GM18498 (cell line): ENCODE results near the gene PNKP.

Source experiments
- ATAC-seq: cut with Tn5 transposase; IDR thresholded peaks from one replicate; pipeline ENCODE4 v1.9.1; 2021; ENCODE audit warnings: mild to moderate bottlenecking, moderate library complexity; ENCODE audit not compliant: unreplicated experiment

The PNKP gene

DNA sequence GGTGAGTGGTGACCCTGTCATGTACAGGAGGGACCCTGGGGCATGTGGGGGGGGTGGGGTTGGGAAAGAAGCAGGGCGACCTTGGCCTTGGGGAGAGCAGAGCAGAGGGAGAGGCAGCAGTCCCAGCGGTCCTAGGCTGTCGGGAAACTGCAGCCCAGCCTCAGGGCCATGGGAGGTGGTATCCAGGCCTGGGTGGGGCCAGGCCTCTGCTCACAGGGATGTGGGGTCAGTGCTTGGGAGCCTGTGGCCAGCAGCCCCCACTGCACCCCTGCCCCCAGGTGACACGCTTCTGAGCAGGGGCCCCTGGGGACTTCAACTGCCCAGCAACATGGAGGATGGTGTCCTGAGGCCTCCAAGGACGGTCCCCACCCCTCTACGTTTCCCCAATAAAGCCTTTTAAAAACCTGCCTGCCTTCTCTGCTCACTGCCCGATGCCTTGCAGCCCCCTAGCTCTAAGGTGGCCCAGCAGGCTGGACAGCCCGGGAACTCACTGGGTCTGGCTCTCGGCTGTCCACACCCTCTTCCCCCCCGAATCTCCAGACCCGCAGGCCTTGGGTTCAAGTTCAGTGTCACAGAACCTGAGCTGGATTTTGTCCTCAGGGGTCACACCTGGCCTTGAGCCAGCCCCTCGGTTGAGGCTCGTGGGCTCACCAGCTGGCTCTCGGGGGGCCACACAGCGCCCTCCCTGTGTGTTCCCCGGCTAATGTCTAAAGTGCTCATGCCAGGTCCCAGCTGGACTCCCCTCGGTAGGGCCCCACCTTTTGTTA lies 6.9 kb downstream of the PNKP start:
- no peak for ATAC-seq

DNA sequence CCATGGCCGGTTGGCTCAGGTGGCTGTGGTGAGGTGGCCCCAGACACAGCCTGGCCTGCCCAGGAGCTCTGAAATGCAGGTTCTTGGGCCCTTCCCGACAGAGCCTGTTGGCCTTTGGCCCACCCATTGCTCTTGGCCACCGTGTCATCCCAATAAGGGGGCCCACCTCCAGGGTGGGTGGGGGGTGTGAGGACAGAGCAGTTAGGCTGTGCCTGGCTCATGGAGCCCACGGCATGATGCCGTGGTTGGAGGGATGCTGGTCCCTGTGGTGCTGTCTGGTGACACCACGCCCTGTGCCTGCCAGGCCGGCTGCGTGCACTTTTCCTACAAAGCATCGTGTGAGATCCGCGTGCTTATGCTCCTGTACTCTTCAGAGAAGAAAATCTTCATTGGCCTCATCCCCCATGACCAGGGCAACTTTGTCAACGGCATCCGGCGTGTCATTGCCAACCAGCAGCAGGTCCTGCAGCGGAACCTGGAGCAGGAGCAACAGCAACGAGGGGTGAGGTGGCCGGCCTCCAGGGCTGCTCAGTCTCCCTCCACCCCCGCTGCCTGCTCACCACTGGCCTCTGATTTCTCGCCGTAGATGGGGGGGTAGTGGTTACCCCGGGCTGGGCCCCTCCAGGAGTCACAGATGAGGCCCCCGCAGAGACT lies 7.6 kb downstream of the PNKP start:
- ATAC-seq = no peak

DNA sequence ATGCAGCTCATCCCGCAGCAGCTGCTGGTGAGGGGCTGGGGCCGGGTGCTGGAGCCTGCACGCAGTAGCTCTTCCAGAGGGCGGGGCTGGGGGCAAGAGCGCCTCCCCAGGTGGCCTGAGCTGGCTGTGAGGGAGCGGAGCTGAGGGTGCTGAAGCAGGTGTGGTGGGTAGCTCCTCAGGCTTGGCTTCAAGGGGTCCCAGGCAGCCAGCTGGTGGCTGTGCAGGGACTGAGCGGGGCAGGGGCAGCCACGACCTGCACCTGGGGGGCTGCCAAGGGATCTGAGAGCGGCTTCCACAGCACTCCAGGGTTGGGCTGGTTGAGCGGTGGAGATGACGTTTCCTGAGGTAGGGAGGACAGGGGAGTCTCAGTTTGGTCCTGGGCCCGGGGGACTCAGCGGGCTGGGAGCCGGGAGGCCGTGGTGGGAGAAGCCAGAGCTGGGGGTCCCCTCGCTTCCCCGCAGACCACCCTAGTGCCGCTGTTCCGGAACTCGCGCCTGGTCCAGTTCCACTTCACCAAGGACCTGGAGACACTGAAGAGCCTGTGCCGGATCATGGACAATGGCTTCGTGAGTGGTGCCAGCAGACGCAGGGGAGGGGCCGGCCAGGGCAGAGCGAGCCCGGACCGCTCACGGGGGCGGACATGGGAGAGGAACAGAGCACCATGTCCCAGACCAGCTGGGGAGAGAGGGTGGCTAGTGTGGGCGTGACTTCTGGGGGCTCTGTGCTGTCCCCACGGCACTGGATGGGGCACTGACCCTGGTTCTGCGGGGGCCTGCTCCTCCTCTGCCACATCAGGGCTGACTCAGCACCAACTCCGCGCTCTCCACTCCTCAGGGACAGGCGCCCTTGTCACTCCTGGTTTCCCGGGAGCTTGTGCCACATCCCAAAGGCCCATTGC lies 9.0 kb downstream of the PNKP start:
- no peak for ATAC-seq

DNA sequence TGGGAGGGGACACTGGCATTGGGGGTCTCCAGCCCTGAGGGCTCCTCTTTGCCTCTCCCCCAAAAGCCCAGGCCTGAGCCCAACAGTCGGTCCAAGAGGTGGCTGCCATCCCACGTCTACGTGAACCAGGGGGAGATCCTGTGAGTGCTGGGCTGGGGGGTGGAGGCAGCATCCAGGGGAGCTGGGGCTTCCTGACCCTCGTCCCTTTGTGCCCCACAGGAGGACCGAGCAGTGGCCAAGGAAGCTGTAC lies 9.6 kb downstream of the PNKP start:
- no peak for ATAC-seq

DNA sequence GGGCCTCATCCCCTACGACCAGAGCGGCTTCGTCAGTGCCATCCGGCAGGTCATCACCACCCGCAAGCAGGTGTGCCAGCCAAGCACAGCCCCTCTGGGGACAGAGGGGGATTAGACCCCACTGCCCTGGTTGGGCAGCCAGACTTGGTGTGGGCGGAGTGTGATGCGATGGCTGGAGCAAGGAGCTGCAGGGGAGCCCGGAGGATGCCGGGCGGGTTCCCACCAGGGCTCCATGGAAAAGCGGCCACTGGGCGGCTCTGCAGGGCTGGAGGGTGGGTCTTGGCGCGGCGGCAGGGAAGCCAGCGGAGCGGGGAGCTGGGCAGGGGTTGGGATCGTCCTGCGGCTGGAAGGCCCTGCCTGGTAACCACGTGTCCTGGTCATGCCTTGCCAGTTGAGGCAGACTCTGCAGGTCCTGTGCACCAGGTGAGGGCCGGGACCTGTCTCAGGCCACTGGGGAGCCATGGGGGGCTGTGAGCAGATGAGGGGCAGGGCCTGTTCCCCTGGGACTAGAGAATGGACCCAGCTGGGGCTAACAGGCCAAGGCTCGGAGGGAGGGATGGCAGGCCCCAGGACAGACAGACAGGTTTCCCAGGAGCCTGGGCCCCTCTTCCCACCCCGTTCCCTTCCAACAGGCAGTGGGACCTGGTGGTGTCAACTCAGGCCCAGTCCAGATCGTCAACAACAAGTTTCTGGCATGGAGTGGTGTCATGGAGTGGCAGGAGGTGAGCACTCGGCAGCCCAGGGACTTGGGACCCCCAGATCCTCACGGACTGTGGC lies 10.1 kb downstream of the PNKP start:
- ATAC-seq = no peak

DNA sequence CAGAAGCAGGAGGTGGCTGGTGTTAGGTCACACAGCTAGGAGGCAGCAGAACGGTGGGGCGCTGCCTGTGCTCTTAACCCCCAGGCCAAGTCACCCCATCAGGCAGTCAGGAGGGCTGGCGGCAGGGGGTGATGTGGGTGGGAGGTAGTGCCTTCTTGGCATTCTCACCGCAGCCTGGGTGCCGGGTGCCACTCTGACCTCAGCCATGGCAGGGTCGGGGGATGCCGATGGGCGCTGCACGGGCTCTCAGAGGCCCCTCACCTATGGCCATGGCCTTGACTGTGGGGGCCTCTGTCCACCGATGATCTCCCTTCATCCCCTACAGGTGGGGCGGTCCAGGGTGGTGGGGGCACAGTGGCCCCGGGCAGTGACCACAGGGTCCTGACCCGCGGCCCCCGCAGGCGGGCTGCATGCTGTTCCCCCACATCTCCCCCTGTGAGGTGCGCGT lies 10.8 kb downstream of the PNKP start:
- no peak for ATAC-seq

DNA sequence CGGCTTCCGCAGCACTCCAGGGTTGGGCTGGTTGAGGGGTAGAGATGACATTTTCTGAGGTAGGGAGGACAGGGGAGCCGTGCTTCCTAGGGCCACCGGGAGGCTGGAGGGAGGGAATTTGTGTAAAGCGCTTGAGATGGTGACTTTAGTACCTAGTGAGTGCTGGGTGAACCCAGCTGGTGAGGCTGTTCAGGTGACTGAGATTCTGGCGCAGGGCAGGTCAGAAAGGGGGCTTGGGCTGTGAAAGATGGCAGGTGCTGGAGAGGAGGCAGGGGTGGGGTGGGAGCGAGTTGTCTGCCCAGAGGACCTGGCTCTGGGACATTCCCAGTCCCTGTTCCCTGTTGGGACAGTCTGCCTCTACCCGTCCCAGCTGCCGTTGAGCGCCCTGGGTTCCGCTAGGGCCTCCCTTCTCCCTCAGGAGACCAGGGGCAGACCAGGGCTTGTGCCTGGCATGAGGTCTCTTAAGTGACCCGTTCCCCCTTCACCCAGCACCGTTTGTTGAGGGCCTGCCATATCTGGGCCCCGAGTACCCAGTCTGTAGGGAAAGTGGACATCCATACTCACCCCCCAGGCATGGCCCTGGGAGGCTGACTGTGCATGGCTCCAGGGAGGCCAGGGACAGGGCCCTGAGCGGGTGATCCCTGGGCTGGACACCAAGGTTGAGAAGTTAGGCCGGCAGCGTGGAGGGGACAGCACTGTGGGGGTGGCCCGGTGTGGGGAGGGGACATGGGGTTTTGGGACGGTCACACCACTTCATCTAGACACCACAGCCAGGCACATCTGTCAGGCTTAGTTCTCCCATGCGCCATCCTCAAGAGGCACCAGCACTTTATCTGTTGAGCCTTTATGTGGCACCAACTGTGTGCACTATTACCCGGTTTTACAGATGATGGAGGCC lies 11.5 kb downstream of the PNKP start:
- ATAC-seq = no peak

DNA sequence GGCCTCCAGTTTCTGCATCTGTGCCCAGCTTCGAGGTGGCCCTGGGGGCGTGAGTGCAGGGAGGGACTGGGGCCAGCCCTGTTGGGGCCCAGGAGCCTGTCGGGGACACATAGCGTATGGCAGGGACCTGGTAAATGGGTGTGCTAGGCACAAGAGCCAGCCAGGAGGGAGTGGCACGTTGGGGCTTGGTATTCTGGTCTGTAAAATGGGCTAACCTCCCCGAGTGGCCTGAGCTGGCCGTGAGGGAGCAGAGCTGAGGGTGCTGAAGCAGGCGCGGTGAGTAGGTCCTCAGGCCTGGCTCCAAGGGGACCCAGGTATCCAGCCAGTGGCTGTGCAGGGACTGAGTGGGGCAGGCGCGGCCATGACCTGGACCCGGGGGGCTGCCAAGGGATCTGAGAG lies 12.1 kb downstream of the PNKP start:
- ATAC-seq = no peak

DNA sequence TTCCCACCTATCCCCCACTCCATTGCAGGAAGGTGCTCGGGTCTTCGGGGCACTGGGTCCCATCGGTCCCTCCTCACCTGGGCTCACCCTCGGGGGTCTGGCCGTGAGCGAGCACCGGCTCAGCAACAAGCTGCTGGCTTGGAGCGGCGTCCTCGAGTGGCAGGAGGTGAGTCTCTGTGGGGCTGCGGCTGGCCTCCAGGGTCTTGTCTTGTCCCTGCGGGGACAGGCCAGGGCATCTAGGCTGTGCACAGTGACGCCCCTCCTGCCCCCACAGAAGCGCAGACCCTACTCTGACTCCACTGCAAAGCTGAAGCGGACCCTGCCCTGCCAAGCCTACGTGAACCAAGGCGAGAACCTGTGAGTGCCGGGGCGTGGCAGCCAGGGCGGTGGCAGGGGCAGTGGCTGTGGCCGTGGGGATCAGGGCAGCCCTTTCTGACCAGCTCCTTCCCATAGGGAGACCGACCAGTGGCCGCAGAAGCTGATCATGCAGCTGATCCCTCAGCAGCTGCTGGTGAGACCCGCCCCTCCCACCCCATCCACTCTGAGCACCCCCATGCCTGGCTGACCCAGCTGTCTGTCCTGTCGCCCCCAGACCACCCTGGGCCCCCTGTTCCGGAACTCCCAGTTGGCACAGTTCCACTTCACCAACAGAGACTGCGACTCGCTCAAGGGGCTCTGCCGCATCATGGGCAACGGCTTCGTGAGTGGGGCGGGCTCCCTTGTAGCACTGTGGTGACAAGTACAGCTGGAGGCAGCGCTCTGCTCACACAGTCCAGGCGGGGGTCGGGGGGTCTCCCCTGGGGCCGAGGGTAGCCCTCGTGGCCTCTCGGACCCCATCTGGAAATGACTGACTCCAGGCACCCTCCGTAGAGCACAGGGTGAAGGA lies 12.8 kb downstream of the PNKP start:
- no peak for ATAC-seq

DNA sequence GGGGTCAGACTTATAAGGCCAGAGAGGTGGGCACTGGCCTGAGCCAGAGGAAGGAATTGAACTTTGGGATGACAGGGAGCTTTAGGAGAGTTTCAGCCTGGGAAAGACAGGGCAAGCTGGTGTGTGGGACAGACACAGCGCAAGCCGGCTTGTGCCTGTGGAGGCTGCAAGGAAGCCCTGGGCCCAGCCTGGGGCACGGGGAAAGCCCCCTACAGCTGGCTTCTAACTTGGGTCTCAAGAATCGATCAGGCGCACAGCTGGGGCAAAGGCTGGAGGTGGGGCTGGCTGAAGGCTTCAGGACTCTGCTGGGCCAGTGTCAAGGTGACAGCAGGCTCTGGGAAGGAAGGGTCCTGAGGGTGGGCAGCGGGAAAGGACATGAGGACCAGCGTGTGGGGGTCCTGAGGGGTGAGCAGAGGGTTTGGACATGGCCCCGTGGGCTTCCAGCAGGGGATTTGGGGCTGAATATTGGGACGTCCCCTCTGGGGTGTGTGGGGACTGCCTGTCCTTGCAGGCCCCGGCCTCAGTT lies 13.5 kb downstream of the PNKP start:
- ATAC-seq = no peak

DNA sequence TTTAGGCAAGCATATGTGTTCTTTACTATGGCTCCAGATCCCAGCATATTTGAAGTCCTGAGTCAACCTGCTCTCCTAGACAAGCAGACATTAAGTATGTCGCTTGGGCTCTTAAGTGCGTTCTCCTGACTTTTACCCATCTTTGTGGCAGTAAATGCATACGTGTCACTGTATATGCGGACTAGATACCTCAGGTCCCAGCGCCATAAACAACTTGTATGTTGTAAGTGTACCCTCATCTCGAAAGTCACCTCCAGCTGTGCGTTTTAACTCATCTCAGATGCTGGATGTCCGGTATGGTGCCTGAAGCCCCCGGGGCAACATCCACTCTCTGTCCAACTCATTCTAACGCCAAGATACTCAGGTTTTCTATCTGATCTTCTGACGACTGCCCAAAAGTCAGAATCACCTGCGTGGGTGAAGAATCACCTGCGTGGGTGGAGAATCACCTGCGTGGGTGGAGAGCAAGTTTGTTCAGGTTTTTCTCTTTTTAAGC lies 14.7 kb downstream of the PNKP start:
- no peak for ATAC-seq

DNA sequence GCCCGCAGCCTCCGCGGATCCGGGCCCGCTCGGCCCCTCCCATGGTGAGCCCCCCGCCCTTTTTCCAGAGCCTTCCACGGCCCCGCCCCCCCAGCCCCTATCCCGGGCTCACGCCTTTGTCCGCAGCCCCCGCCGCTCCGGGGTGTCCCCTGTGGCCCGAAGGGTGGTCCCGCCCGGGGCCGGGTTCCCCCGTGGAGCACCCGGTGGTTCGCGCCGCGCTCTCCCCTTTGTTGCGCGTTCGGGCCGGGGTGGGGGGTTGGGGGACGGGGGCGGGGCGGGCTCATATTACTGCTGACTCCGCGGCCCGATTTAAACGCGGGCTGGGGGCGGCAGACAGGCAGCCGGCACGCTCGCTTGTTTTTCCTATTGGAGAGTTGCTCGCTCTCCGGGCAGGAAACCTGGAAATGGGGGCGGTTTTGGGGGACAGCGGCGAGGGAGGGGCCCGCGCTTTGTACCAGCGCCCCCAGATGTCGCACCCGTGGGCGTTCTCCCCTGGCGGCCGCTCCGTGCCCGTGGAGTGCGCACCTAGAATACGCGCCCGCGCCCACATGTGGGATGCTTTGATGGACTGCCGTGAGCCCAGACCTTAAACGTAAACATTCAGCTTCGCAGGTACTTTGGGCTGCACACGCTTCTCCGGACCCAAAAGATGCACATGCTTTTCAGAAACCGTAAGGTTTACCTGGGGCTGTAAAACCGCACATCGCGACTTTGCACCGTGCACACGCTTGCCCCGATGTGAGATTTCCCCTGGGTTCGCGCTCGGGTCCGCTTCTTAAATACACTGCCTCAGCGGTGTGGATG lies 15.7 kb downstream of the PNKP start:
- no peak for ATAC-seq

DNA sequence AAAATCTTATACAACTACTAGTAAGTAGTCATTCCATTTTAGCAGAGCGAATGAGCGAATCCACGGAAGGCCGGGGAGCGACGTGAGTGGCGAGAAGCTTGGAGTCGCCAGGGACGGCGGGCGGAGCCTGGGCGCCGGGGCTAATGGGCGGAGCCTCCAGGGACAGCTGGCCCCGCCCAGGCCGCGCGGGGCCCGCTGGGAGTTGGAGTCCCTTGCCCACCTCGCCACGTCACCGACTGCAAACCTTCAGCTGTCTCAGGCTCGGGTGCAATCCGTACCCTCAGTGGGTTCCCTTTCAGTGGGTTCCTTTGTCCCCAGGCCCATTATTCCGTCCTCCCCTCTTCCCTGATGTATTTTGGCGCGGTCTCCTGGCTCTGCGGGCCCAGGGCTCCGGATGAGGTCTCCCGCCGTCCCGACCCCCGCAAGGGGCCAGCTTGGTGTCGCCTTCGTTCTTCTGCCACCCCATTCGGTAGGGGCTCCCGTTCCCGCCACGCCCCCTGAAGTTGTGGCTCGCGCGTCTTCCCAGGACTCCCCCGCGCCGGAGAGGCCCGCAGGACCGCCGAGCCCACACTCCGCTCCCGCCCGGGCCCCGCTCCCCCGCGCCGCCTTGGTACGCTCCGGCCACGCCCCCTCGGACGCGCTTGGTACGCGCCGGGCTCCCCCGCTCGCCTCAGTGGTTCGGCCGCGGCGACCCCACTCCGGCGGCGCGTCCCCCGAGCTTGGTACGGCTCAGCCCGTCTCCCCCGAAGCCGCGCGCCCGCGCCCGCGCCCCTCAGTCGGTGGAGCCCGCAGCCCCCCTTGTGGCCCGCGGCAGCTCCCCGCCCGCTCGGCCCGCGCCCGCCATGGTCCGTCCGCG lies 16.7 kb downstream of the PNKP start, which contains the start of gene PTOV1:
Gene PTOV1, plus strand, starts transcription at position 673 of the 856 bp plus-strand sequence.
- ATAC-seq = peak; percentile 77

DNA sequence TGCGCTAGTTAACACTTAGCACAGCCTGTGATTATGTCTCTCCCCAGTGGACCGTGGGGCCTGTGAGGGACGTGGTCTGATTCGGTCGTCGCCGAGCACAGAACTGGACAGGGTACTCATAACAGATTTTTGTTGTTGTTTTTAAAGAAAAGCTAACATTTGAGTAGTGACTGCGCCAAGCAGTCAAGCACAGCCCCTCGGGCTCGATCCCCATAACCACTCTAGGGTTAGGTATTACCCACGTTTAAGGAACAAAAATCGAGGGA lies 17.2 kb downstream of the PNKP start:
- ATAC-seq = no peak

DNA sequence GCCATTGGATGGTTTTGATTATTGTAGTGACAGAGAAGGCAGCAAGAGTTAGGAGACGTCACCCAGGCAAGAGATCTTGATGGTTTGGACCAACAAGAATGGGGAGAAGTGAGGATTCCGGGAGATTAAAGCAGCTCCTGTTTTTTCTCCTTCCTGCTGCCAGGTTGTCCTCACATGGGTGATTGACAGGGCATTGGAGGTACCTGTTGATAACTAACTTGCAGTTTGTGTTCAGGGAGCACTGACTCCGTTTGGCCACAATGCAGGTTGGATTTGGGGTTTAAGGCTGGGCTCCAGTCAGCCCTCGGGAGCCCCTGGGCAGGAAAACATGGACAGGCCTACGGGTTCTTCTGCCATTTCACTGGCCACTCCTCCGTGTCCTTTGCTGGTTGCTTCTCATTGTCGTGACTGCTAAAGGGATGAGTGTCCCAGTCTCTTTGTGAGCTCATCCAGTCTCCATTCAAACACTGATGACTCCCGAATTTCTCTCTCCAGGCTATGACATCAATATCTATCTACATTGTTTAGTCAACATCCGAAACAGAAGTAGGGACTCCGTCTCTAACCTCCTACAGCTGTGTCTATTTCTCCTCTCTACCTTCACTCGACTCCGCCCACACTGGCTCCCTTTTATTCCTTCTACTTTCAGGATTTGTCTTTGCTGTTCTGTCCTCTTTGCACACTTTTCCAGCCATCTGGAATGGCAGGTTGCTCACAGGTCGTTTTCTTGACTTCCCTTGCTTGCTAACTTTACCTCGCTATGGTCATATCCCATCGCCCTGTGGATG lies 17.7 kb downstream of the PNKP start:
- no peak for ATAC-seq

DNA sequence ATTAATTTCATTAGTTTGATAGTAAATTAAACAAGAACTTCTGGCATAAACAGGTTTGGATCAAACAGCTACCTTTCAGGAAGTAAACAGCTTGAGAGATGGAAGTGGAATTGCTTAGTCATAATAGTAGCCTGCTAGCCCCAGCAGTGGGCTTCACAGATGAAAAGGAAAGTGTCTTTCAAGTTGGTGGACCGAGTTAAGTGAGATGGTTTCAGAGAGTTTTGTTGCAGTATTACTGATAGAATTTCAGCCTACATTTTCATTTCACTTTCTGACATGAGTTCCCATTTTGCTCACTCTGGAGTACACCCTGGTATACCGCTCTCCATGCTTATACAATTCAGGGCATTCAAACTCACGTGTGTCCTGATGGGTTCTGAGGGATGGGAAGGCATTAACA lies 18.4 kb downstream of the PNKP start:
- no peak for ATAC-seq
